ENCODE data around the gene PPP6R1.

PPP6R1 gene

DNA sequence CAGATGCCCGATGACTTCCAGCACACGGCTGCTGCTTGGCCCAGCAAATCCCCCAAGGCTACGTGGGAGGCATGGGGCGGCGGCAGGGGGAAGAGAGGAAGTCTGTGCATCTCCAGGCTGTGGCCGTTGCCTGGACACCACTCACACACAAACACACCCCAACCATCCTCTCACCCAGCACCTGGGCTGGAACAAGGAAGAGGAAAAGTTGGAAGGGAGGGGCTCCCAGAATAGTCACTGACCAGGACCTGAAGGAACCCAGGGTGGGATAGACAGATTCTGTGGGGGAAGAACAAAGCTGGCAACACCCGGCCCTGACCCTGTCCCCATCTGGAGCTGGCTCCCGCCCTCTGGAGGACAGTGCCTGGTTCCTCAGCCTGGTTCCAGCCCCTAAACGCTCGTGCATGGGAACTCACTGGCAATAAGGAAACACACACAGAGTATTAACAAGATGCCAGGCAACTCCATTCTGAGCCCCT lies 11.2 kb downstream of the PPP6R1 start:
- Histone ChIP-seq H2AK5ac (ENCODE audit: low read depth, low read length) (no peak overlapping the region), H2AFZ (ENCODE audit: low read length) (no peak overlapping the region), H2BK12ac (ENCODE audit: low read length) (no peak overlapping the region), H3K9me3 (replicated peaks in 1 of 2; ENCODE audit: control insufficient read depth in 2 of 2, insufficient read depth in 1 of 2, low read depth in 1 of 2, low read length in 2 of 2) (peaks cover 0 to 2% of the 10 kb centered on the region in 2 donors), H3K4me3 (ENCODE audit: low read length in 2 of 2) (no peak overlapping the region), H2BK120ac (ENCODE audit: low read depth, low read length) (no peak overlapping the region), H3K27me3 (ENCODE audit: control insufficient read depth in 3 of 3, insufficient read depth in 3 of 3, low read depth in 1 of 3, low read length in 3 of 3) (no peaks in the 10 kb centered on the region), H3K27ac (replicated peaks; ENCODE audit: low read length) (no peak overlapping the region), H3K18ac (ENCODE audit: low read length) (no peak overlapping the region), H3K14ac (ENCODE audit: low read length) (no peak overlapping the region), H3K4ac (ENCODE audit: low read length) (no peak overlapping the region), H4K8ac (ENCODE audit: low read depth, low read length) (no peak overlapping the region), H3K4me1 (ENCODE audit: control insufficient read depth in 2 of 2, insufficient read depth in 1 of 2, low read depth in 1 of 2, low read length in 2 of 2) (no peaks in the 10 kb centered on the region), H3K79me1 (ENCODE audit: low read depth, low read length) (peaks cover 29% of the 10 kb centered on the region), H2BK15ac (ENCODE audit: low read length) (no peak overlapping the region), H3K23ac (ENCODE audit: low read depth, low read length, poor library complexity) (no peak overlapping the region), H4K91ac (ENCODE audit: low read depth, low read length, poor library complexity) (no peak overlapping the region), H2BK5ac (ENCODE audit: low read length) (no peak overlapping the region), H3K36me3 (replicated peaks in 1 of 2; ENCODE audit: control insufficient read depth in 2 of 2, insufficient read depth in 2 of 2, low read length in 2 of 2) (peaks cover 31 to 59% of the 10 kb centered on the region in 2 donors), H3K9ac (ENCODE audit: low read depth, low read length, poor library complexity) (no peak overlapping the region), H3K4me2 (ENCODE audit: insufficient read depth, low read length, poor library complexity, severe bottlenecking) (no peak overlapping the region)
- no CpG with 5 or more reads among the region's 10 CpGs for WGBS, 2 donors (ENCODE audit: extremely low coverage in 2 of 2, insufficient read length in 2 of 2, insufficient replicate concordance in 1 of 2)
- no peak for DNase-seq (ENCODE audit: low spot score)

DNA sequence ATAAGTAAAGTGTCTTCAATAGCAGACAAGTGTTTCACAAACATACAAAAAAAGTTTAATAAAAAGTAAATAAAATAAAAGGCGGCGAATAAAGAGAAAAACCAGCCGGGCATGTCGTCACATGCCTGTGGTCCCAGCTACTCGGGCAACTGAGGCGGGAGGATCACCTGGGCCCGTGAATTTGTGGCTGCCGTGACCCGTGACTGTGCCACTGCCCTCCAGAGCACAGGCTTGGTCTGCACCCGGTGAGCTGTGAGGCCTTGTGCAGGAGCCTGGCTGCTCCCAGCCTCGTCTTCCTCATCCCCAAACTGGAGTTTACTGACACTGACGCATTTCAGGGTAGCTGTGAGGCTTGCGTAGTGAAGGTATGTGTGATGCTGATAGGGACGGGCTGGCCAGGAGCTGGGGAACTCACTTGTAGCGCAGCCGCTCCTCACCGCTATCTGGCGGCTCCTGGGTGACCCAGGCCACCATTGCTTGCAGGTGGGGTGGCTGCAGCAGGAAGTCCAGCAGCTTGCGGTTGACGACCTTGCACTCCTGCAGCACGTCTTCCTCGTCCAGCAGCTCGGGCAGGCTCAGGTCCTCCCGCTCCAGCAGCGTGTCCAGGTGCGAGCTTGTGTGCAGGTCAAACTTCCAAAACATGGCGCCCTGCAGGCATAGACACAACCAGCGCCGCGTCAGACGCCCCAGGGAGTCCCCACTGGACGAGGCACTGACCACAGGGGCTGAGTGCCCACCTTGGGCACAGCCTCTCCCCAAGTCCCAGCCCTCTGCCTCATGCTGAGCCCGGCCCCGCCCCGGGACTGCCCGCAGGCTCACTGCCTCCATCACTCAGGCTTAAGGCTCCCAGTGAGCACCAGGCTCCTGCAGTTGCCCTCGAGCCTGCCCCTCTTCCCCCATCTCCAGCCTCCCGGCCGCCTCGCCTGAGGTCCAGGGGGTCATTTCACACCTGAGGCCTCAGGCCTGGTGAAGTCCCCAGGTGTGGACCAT lies 12.1 kb downstream of the PPP6R1 start:
- no peak overlapping the region for H3K4me2 ChIP-seq (ENCODE audit: insufficient read depth, low read length, poor library complexity, severe bottlenecking)
- H4K91ac ChIP-seq (ENCODE audit: low read depth, low read length, poor library complexity), result no peak overlapping the region
- DNase-seq (ENCODE audit: low spot score), result no peak
- H3K23ac ChIP-seq (ENCODE audit: low read depth, low read length, poor library complexity), result peak overlapping the region; percentile 80
- H2BK120ac ChIP-seq (ENCODE audit: low read depth, low read length), result no peak overlapping the region
- no peaks in the 10 kb centered on the region for H3K4me1 ChIP-seq (ENCODE audit: control insufficient read depth in 2 of 2, insufficient read depth in 1 of 2, low read depth in 1 of 2, low read length in 2 of 2)
- H3K9ac ChIP-seq (ENCODE audit: low read depth, low read length, poor library complexity), result peak overlapping the region; percentile 81
- WGBS, 2 donors (ENCODE audit: extremely low coverage in 2 of 2, insufficient read length in 2 of 2, insufficient replicate concordance in 1 of 2), result no CpG with 5 or more reads among the region's 40 CpGs
- peaks cover 28% of the 10 kb centered on the region for H3K79me1 ChIP-seq (ENCODE audit: low read depth, low read length)
- H3K36me3 ChIP-seq (replicated peaks in 1 of 2; ENCODE audit: control insufficient read depth in 2 of 2, insufficient read depth in 2 of 2, low read length in 2 of 2), result peaks cover 38 to 66% of the 10 kb centered on the region in 2 donors
- no peak overlapping the region for H2BK5ac ChIP-seq (ENCODE audit: low read length)
- H2BK12ac ChIP-seq (ENCODE audit: low read length), result peak overlapping the region; percentile 42
- no peak overlapping the region for H2AK5ac ChIP-seq (ENCODE audit: low read depth, low read length)
- no peak overlapping the region for H3K18ac ChIP-seq (ENCODE audit: low read length)
- no peak overlapping the region for H2AFZ ChIP-seq (ENCODE audit: low read length)
- peak overlapping the region in 1 of 2 donors; percentile 45 for H3K4me3 ChIP-seq (ENCODE audit: low read length in 2 of 2)
- H3K27me3 ChIP-seq (ENCODE audit: control insufficient read depth in 3 of 3, insufficient read depth in 3 of 3, low read depth in 1 of 3, low read length in 3 of 3), result no peaks in the 10 kb centered on the region
- H2BK15ac ChIP-seq (ENCODE audit: low read length), result no peak overlapping the region
- H3K27ac ChIP-seq (replicated peaks; ENCODE audit: low read length), result no peak overlapping the region
- no peak overlapping the region for H3K14ac ChIP-seq (ENCODE audit: low read length)
- no peak overlapping the region for H4K8ac ChIP-seq (ENCODE audit: low read depth, low read length)
- H3K9me3 ChIP-seq (replicated peaks in 1 of 2; ENCODE audit: control insufficient read depth in 2 of 2, insufficient read depth in 1 of 2, low read depth in 1 of 2, low read length in 2 of 2), result peaks cover 0 to 2% of the 10 kb centered on the region in 2 donors
- H3K4ac ChIP-seq (ENCODE audit: low read length), result no peak overlapping the region

DNA sequence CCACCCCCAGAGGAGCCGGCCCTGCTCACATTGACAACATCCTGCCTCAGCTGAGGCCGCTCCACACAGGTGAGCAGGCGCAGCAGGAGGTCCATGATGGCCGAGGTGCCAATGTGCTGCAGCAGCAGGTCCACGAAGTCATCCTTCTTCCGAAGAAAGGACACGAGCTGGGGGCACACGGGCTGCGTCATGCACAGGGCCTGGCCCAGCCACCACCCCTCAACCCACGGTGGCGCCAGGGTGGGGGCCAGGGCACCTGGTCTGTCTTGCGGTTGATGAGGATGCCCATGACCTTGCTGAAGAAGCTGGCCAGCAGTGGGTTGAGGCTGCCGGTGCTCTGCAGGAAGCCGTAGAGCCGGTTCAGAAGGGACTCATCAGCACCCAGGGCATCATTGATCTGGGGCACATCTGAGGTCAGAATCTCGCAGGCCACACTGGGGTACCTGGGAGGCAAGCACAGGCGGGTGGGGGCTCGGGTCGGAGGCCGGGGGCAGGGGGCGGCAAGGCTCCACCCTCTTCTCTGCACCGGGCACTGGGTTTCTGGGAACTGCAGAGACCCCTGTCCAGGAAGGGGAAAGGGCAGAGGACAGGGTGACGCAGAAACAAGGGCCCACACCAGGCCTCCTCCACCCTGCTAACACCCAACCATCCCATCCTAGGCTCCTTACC lies 13.4 kb downstream of the PPP6R1 start:
- H2BK120ac ChIP-seq (ENCODE audit: low read depth, low read length), result no peak overlapping the region
- peaks cover 25% of the 10 kb centered on the region for H3K79me1 ChIP-seq (ENCODE audit: low read depth, low read length)
- H3K4me3 ChIP-seq (ENCODE audit: low read length in 2 of 2), result no peak overlapping the region
- H3K36me3 ChIP-seq (replicated peaks in 1 of 2; ENCODE audit: control insufficient read depth in 2 of 2, insufficient read depth in 2 of 2, low read length in 2 of 2), result peaks cover 46 to 74% of the 10 kb centered on the region in 2 donors
- peak overlapping the region; percentile 24 for H2BK5ac ChIP-seq (ENCODE audit: low read length)
- DNase-seq (ENCODE audit: low spot score), result no peak
- H3K4me1 ChIP-seq (ENCODE audit: control insufficient read depth in 2 of 2, insufficient read depth in 1 of 2, low read depth in 1 of 2, low read length in 2 of 2), result no peaks in the 10 kb centered on the region
- no peak overlapping the region for H3K27ac ChIP-seq (replicated peaks; ENCODE audit: low read length)
- H3K9me3 ChIP-seq (replicated peaks in 1 of 2; ENCODE audit: control insufficient read depth in 2 of 2, insufficient read depth in 1 of 2, low read depth in 1 of 2, low read length in 2 of 2), result peaks cover 0 to 2% of the 10 kb centered on the region in 2 donors
- H3K27me3 ChIP-seq (ENCODE audit: control insufficient read depth in 3 of 3, insufficient read depth in 3 of 3, low read depth in 1 of 3, low read length in 3 of 3), result no peaks in the 10 kb centered on the region
- H2AK5ac ChIP-seq (ENCODE audit: low read depth, low read length), result no peak overlapping the region
- no peak overlapping the region for H4K8ac ChIP-seq (ENCODE audit: low read depth, low read length)
- no peak overlapping the region for H3K18ac ChIP-seq (ENCODE audit: low read length)
- H2BK15ac ChIP-seq (ENCODE audit: low read length), result no peak overlapping the region
- H4K91ac ChIP-seq (ENCODE audit: low read depth, low read length, poor library complexity), result no peak overlapping the region
- no peak overlapping the region for H3K9ac ChIP-seq (ENCODE audit: low read depth, low read length, poor library complexity)
- no peak overlapping the region for H3K4ac ChIP-seq (ENCODE audit: low read length)
- no peak overlapping the region for H2BK12ac ChIP-seq (ENCODE audit: low read length)
- H3K14ac ChIP-seq (ENCODE audit: low read length), result no peak overlapping the region
- H2AFZ ChIP-seq (ENCODE audit: low read length), result no peak overlapping the region
- no peak overlapping the region for H3K4me2 ChIP-seq (ENCODE audit: insufficient read depth, low read length, poor library complexity, severe bottlenecking)
- H3K23ac ChIP-seq (ENCODE audit: low read depth, low read length, poor library complexity), result peak overlapping the region; percentile 34
- no CpG with 5 or more reads among the region's 23 CpGs for WGBS, 2 donors (ENCODE audit: extremely low coverage in 2 of 2, insufficient read length in 2 of 2, insufficient replicate concordance in 1 of 2)
